GM12801 (cell line): Measurements from ENCODE around the gene TMEM214.

ENCODE experiments used
- TF ChIP-seq, protein P1 (sequence below): IDR thresholded peaks from one replicate; pipeline ENCODE4 v1.5.1; 2011; ENCODE audit warnings: control low read depth; ENCODE audit not compliant: insufficient read length; ENCODE audit errors: extremely low read depth

Gene TMEM214

DNA sequence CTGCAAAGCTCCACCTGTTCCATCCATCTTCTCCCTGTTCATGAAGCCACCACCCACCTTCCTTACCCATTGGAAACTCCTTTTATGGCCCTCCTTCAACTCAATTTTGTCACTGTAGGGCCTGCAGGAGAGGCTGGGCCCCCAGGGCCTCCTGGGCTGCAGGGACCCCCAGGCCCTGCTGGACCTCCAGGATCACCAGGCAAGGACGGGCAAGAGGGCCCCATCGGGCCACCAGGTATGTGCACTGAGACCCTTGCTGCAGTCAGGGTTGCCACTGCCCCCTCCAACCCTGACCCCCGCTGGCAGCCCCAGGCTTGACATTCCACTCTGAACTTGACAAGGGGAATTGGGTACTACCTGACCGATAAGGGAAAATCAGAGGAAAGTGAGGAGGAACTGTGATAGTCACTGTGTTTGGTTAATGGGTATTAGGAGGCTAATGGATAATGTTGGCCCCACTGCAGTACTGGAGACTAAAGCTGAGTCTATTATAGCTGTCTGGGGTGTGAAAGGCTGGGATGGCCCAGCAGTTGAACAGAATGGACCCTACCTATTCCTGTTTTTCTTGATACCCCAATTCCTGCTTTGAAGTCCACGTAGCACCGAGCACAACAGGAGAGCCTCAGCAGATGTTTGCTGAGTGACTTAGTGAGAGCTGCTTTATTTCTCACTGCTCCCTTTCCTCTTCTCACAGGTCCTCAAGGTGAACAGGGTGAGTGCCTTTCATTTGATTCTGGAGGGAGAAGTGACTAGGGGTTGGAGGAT lies 51.7 kb downstream of the TMEM214 start:
- TF ChIP-seq, protein P1, sequence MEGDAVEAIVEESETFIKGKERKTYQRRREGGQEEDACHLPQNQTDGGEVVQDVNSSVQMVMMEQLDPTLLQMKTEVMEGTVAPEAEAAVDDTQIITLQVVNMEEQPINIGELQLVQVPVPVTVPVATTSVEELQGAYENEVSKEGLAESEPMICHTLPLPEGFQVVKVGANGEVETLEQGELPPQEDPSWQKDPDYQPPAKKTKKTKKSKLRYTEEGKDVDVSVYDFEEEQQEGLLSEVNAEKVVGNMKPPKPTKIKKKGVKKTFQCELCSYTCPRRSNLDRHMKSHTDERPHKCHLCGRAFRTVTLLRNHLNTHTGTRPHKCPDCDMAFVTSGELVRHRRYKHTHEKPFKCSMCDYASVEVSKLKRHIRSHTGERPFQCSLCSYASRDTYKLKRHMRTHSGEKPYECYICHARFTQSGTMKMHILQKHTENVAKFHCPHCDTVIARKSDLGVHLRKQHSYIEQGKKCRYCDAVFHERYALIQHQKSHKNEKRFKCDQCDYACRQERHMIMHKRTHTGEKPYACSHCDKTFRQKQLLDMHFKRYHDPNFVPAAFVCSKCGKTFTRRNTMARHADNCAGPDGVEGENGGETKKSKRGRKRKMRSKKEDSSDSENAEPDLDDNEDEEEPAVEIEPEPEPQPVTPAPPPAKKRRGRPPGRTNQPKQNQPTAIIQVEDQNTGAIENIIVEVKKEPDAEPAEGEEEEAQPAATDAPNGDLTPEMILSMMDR = no peak

DNA sequence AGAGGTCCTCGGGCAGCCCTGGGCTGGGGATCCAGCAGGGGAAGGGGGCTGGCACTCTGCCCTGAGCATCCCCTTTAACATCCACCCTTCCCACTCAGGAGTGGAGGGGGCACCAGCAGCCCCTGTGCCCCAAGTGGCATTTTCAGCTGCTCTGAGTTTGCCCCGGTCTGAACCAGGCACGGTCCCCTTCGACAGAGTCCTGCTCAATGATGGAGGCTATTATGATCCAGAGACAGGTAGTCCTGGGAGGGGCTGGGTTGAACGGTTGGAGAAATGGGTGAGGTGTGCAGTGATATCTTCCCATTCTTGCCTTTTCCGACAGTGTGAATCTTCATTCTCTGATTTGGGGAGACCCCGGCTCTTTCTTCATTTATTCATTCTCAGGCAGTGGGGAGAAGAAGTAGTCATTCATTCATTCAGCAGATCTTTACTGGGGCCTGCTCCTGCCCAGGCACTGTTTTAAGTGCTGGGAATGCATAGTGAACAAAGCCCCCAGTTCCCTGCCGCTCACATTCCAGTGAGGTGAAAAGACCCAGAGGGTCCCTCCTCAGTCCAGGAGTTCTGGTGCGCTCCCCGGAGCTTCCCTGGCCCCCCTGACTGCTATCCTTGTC lies 52.4 kb downstream of the TMEM214 start:
- TF ChIP-seq, protein P1 = no peak

DNA sequence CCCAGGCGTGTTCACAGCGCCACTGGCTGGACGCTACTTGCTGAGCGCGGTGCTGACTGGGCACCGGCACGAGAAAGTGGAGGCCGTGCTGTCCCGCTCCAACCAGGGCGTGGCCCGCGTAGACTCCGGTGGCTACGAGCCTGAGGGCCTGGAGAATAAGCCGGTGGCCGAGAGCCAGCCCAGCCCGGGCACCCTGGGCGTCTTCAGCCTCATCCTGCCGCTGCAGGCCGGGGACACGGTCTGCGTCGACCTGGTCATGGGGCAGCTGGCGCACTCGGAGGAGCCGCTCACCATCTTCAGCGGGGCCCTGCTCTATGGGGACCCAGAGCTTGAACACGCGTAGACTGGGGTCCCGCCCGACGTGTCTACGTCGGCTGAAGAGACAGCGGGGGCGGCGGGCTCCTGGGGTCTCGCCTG lies 52.9 kb downstream of the TMEM214 start:
- TF ChIP-seq, protein P1 = no peak

DNA sequence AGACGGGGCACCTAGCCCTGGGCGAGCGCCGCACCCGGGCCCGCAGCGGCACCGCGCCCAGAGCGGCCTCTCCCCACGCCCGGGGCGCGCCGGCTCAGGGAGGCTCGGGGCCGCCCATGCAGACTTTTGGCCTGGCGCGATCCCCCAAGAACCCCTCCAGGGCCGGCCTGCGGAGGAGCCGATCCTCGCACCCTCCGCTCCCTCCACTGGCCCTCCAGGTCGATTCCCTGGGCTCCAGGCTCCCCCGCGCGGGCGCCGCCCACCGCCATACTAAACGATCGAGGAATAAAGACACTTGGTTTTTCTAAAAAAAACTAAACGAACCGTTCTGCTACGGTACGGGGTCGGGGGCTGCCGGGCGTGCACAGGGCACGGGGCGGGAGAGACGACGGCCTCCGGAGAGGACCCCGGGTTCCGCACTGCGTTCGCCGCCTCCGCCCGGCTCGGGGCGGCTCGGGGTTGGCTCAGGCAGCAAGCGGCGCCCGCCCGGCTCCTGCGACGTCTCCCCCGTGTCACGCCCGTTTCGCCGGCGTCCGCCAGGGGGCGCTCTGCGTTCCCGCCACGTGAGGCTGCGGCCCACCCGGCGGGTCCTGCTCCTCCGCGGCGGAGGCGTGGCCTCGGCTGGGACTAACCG lies 53.4 kb downstream of the TMEM214 start:
- TF ChIP-seq, protein P1 = no peak

DNA sequence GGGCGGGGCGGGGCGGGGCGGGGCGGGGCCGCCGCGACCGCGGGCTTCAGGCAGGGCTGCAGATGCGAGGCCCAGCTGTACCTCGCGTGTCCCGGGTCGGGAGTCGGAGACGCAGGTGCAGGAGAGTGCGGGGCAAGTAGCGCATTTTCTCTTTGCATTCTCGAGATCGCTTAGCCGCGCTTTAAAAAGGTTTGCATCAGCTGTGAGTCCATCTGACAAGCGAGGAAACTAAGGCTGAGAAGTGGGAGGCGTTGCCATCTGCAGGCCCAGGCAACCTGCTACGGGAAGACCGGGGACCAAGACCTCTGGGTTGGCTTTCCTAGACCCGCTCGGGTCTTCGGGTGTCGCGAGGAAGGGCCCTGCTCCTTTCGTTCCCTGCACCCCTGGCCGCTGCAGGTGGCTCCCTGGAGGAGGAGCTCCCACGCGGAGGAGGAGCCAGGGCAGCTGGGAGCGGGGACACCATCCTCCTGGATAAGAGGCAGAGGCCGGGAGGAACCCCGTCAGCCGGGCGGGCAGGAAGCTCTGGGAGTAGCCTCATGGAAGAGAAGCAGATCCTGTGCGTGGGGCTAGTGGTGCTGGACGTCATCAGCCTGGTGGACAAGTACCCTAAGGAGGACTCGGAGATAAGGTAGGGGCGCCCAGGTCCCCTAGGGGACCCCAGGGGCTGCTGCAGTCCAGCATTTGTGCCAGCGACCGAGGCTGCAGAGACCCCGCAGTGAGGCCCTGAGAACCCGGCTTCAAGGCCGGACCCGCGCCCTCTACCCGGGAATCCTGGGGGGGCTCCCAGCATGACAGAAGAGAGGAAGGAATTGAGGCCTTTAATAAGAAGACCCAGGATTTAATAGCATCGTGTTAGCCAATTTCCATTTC lies 54.2 kb downstream of the TMEM214 start, which contains the start of gene KHK:
Gene KHK (plus strand): TSS at position 49 of the 870 bp plus-strand sequence. CDS start 488 bp downstream, at position 537.
- TF ChIP-seq, protein P1 = no peak

DNA sequence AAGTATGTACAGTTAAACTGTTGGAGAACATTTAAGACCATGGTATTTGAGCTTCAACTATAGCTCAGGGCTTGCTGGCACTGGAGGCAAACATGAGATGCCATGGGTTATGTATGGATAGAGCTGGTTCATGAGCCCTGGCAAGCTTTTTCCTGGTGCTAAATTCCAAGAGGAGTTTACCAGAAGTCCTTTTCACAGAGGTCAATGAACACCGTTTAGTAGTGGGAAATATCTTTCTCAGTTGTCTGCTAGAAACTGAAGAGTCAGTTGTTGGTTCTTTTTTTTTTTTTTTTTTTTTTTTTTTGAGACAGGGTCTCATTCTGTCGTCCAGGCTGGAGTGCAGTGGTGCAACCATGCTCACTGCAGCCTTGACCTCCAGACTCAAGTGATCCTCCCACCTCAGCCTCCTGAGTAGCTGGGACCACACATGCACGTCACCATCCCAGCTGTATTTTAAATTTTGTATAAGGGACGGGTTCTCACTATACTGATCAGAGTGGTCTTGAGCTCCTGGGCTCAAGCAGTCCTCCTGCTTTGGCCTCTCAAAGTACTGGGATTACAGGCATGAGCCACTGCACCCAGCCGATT lies 55.2 kb downstream of the TMEM214 start:
- TF ChIP-seq, protein P1 = no peak
